Activated B cell treated with CpG ODN at 0.5 μM for 24 hours (primary cell): ENCODE data around the gene PSMD5. TPM values are rescaled to one million over a fixed set of nuclear protein-coding genes. Genes with fewer than 3 reads are reported as not detected.

Experiments used
- ATAC-seq: fragments of 200-7000 bp; cut with Tn5 transposase; one replicate; pipeline ENCODE4 v1.10.0; 2021; ENCODE audit warnings: low read depth, mild to moderate bottlenecking, moderate library complexity
- CTCF ChIA-PET: fragments of 350-600 bp; sonication (Branson Sonifier 250); formaldehyde crosslinking; loops from one replicate; lab custom pipeline; 2021; ENCODE audit warnings: antibody characterized with exemption; lab: Charles Lee
- POLR2A ChIA-PET: fragments of 350-600 bp; sonication (Branson Sonifier 250); formaldehyde crosslinking; loops from one replicate; lab custom pipeline; 2021; ENCODE audit warnings: antibody characterized with exemption; lab: Charles Lee
- DNase-seq: peaks from one replicate; pipeline ENCODE4 v3.0.0; 2022
- H3K27ac Mint-ChIP-seq: one replicate; pipeline ENCODE4 v1.8.0; 2020; ENCODE audit warnings: mixed read lengths
- H3K27me3 Mint-ChIP-seq: one replicate; pipeline ENCODE4 v1.8.0; 2021; ENCODE audit warnings: mixed read lengths
- H3K36me3 Mint-ChIP-seq: one replicate; pipeline ENCODE4 v1.8.0; 2021; ENCODE audit warnings: low read depth, mixed read lengths
- H3K4me1 Mint-ChIP-seq: one replicate; pipeline ENCODE4 v1.8.0; 2021; ENCODE audit warnings: mixed read lengths
- H3K4me3 Mint-ChIP-seq: one replicate; pipeline ENCODE4 v1.8.0; 2020; ENCODE audit warnings: mild to moderate bottlenecking, mixed read lengths
- H3K9me3 Mint-ChIP-seq: one replicate; pipeline ENCODE4 v1.8.0; 2020; ENCODE audit warnings: mixed read lengths
- intact Hi-C: fragments of 100-400 bp; cut with micrococcal nuclease; formaldehyde crosslinking; loops from one replicate; pipeline ENCODE4 v1.15.1; 2024
- total RNA-seq: library from RNA; stranded (reverse); gene quantifications from 2 replicates; pipeline ENCODE4 v1.2.3, GENCODE V29; 2022
- TF ChIP-seq, protein P1 (sequence below): fragments of 200-600 bp; IDR thresholded peaks from one replicate; pipeline ENCODE4 v1.8.0; 2022; ENCODE audit warnings: antibody characterized with exemption, mild to moderate bottlenecking

The PSMD5 gene
- total RNA-seq, 1 donor from 2014 or later, result 38.9 TPM

GRCh38 chr9:120861935-120862334 lies 19.2 kb upstream of the PSMD5 start:
- Mint-ChIP-seq H3K36me3 (peaks cover 39% of the 10 kb centered on the region), H3K27me3 (no peaks in the 10 kb centered on the region), H3K9me3 (no peaks in the 10 kb centered on the region), H3K4me3 (no peak overlapping the region), H3K27ac (no peak overlapping the region), H3K4me1 (peaks cover 3% of the 10 kb centered on the region)
- ChIA-PET CTCF (no interaction called here), POLR2A (no interaction called here)
- ATAC-seq (no peak), DNase-seq (no peak)
- intact Hi-C loops, result no loop called here
- TF ChIP-seq, protein P1, sequence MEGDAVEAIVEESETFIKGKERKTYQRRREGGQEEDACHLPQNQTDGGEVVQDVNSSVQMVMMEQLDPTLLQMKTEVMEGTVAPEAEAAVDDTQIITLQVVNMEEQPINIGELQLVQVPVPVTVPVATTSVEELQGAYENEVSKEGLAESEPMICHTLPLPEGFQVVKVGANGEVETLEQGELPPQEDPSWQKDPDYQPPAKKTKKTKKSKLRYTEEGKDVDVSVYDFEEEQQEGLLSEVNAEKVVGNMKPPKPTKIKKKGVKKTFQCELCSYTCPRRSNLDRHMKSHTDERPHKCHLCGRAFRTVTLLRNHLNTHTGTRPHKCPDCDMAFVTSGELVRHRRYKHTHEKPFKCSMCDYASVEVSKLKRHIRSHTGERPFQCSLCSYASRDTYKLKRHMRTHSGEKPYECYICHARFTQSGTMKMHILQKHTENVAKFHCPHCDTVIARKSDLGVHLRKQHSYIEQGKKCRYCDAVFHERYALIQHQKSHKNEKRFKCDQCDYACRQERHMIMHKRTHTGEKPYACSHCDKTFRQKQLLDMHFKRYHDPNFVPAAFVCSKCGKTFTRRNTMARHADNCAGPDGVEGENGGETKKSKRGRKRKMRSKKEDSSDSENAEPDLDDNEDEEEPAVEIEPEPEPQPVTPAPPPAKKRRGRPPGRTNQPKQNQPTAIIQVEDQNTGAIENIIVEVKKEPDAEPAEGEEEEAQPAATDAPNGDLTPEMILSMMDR, result no peak

GRCh38 chr9:120860083-120860482 lies 17.4 kb upstream of the PSMD5 start:
- Mint-ChIP-seq H3K9me3 (no peaks in the 10 kb centered on the region), H3K4me3 (no peak overlapping the region), H3K4me1 (peaks cover 3% of the 10 kb centered on the region), H3K36me3 (peaks cover 36% of the 10 kb centered on the region), H3K27me3 (no peaks in the 10 kb centered on the region), H3K27ac (no peak overlapping the region)
- intact Hi-C loops, result no loop called here
- ChIA-PET POLR2A (no interaction called here), CTCF (no interaction called here)
- no peak for ATAC-seq
- TF ChIP-seq, protein P1, result no peak
- DNase-seq, result no peak

DNA sequence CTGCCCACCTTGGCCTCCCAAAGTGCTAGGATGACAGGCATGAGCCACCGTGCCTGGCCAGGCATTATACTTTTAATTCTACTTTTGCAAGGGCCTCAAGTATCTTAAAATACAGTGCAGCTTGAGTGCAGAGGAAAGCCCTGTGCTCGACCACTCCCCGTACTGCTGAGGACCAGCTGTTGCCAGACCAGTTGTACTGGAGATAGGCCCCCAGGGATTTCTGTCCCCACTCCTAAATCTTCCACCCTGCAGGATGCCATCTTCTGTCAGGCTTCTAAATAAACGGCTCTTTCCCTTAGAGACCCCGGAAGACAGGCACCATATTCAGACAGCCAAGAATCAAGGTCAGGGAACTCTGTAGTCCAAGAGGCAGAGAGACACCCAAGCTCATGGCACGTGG lies 16.6 kb upstream of the PSMD5 start:
- intact Hi-C loops, result no loop called here
- Mint-ChIP-seq H3K4me3 (no peak overlapping the region), H3K4me1 (peaks cover 3% of the 10 kb centered on the region), H3K27me3 (no peaks in the 10 kb centered on the region), H3K27ac (no peak overlapping the region), H3K9me3 (no peaks in the 10 kb centered on the region), H3K36me3 (peaks cover 36% of the 10 kb centered on the region)
- POLR2A ChIA-PET, result no interaction called here
- TF ChIP-seq, protein P1, result no peak
- DNase-seq, result no peak
- ATAC-seq, result no peak
- CTCF ChIA-PET, result no interaction called here

- ChIA-PET CTCF (no interaction called here), POLR2A (interaction anchor here (1.0 kb wide), 1 partner anchor 65 kb away, joined by 3 read pairs; the partner anchor contains the start of gene FBXW2)
- Mint-ChIP-seq H3K4me3 (no peak overlapping the region), H3K36me3 (peaks cover 32% of the 10 kb centered on the region), H3K27me3 (no peaks in the 10 kb centered on the region), H3K27ac (no peak overlapping the region), H3K9me3 (no peaks in the 10 kb centered on the region), H3K4me1 (peaks cover 3% of the 10 kb centered on the region)
- TF ChIP-seq, protein P1, result no peak
- ATAC-seq, result no peak
- DNase-seq, result no peak
- intact Hi-C loops, result no loop called here
These were observed 15.2 kb upstream of the PSMD5 start for GRCh38 chr9:120857902-120858301.

DNA sequence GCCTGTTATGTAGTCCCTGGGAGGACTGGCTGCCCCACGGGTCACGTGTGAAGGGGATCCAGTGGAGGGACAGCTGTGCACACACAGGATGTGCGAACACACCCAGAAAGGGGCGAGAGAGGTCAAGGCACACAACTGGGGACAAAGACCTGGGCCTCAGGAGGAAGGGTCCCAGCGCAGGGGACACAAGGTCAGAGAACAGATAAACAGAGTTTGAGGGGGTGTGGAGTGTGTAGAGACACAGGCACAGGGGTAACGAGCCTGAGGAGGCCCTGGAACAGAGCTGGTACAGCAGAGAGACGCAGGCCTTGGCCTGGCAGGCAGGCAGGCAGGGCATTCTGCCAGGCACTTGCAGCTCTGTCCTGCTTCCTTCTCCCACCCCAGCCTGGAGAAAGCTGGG lies 14.8 kb upstream of the PSMD5 start:
- peaks cover 30% of the 10 kb centered on the region for H3K36me3 Mint-ChIP-seq
- CTCF ChIA-PET, result no interaction called here
- POLR2A ChIA-PET, result interaction anchor here (1.0 kb wide), 1 partner anchor 64 kb away, joined by 3 read pairs; the partner anchor contains the start of gene FBXW2
- ATAC-seq (no peak), DNase-seq (no peak)
- H3K27me3 Mint-ChIP-seq, result no peaks in the 10 kb centered on the region
- TF ChIP-seq, protein P1, result no peak
- no peak overlapping the region for H3K4me3 Mint-ChIP-seq
- H3K9me3 Mint-ChIP-seq, result no peaks in the 10 kb centered on the region
- H3K27ac Mint-ChIP-seq, result no peak overlapping the region
- intact Hi-C loops, result no loop called here
- peaks cover 3% of the 10 kb centered on the region for H3K4me1 Mint-ChIP-seq
